ENCODE measurements around the gene PRDM12. TPM values are rescaled to one million over a fixed set of nuclear protein-coding genes. Genes with fewer than 3 reads are reported as not detected.

PRDM12 gene
- total RNA-seq, 1 donor from 2014 or later, result not detected

- ATAC-seq (no peak), DNase-seq (no peak)
- Histone ChIP-seq H3K4me1 (no peaks in the 10 kb centered on the region), H3K27me3 (no peaks in the 10 kb centered on the region), H3K27ac (no peak overlapping the region), H3K36me3 (no peaks in the 10 kb centered on the region), H3K9me3 (no peaks in the 10 kb centered on the region), H3K4me3 (no peak overlapping the region)
- intact Hi-C loops (cut with DNase I), result no loop called here
- no peak for TF ChIP-seq CTCF (IDR thresholded peaks at IDR 0.05)
These were observed 11.0 kb downstream of the PRDM12 start for GRCh38 chr9:130675396-130675795.

GRCh38 chr9:130677252-130677651, 12.9 kb downstream of the PRDM12 start:
- intact Hi-C loops (cut with DNase I), result no loop called here
- DNase-seq (no peak), ATAC-seq (no peak)

GRCh38 chr9:130680836-130681768, 16.7 kb downstream of the PRDM12 start:
- intact Hi-C loops (cut with DNase I), result loop anchor here (5.0 kb wide), 1 partner anchor 219 kb away; no protein-coding TSS in a partner anchor
- H3K27ac ChIP-seq, result no peak overlapping the region
- DNase-seq, result peak; percentile 92
- H3K4me3 ChIP-seq, result peak overlapping the region; percentile 58
- H3K36me3 ChIP-seq, result no peaks in the 10 kb centered on the region
- no peak for TF ChIP-seq CTCF (IDR thresholded peaks at IDR 0.05)
- peak; percentile 83 for ATAC-seq
- no peaks in the 10 kb centered on the region for H3K9me3 ChIP-seq
- H3K27me3 ChIP-seq, result peaks cover 6% of the 10 kb centered on the region
- peaks cover 11% of the 10 kb centered on the region for H3K4me1 ChIP-seq

More at GRCh38 chr9:130677252-130677651, 12.9 kb downstream of the PRDM12 start:
- Histone ChIP-seq H3K36me3 (no peaks in the 10 kb centered on the region), H3K9me3 (no peaks in the 10 kb centered on the region), H3K4me3 (no peak overlapping the region), H3K4me1 (peaks cover 9% of the 10 kb centered on the region), H3K27me3 (peaks cover 6% of the 10 kb centered on the region), H3K27ac (no peak overlapping the region)
- TF ChIP-seq CTCF (IDR thresholded peaks at IDR 0.05), result no peak

GRCh38 chr9:130681769-130682420, 17.5 kb downstream of the PRDM12 start:
- intact Hi-C loops (cut with DNase I), result loop anchor here (5.0 kb wide), 1 partner anchor 220 kb away; no protein-coding TSS in a partner anchor
- Histone ChIP-seq H3K9me3 (no peaks in the 10 kb centered on the region), H3K4me1 (peaks cover 11% of the 10 kb centered on the region), H3K27me3 (peaks cover 6% of the 10 kb centered on the region), H3K4me3 (peak overlapping the region; percentile 58), H3K27ac (no peak overlapping the region), H3K36me3 (no peaks in the 10 kb centered on the region)
- no peak for TF ChIP-seq CTCF (IDR thresholded peaks at IDR 0.05)
- DNase-seq (no peak), ATAC-seq (peak; percentile 2)

GRCh38 chr9:130682421-130683121, 18.2 kb downstream of the PRDM12 start:
- H3K9me3 ChIP-seq, result no peaks in the 10 kb centered on the region
- H3K4me3 ChIP-seq, result peak overlapping the region; percentile 58
- intact Hi-C loops (cut with DNase I), result loop anchor here (5.0 kb wide), 1 partner anchor 220 kb away; no protein-coding TSS in a partner anchor
- H3K4me1 ChIP-seq, result peaks cover 11% of the 10 kb centered on the region
- ATAC-seq, result peak; percentile 87
- peak; percentile 84 for TF ChIP-seq CTCF (IDR thresholded peaks at IDR 0.05)
- DNase-seq, result peak; percentile 90
- peaks cover 6% of the 10 kb centered on the region for H3K27me3 ChIP-seq
- H3K27ac ChIP-seq, result no peak overlapping the region
- no peaks in the 10 kb centered on the region for H3K36me3 ChIP-seq

All from upper lobe of right lung (tissue), 1 donor.